ENCODE measurements around the gene PLCH2.

GRCh38 chr1:2538376-2538775 lies 62.3 kb downstream of the PLCH2 start:
- TF ChIP-seq POLR2A (IDR thresholded peaks at IDR 0.05) (no peak), CTCF (IDR thresholded peaks at IDR 0.05) (no peak)

Measured in right lobe of liver (tissue), 4 donors.